HG02642 (cell line): ENCODE results near the gene PSMG3.

ENCODE experiments used
- ATAC-seq: cut with Tn5 transposase; IDR thresholded peaks from one replicate; pipeline ENCODE4 v1.9.1; 2021; ENCODE audit warnings: mild to moderate bottlenecking; ENCODE audit not compliant: unreplicated experiment, poor library complexity

PSMG3 gene

DNA sequence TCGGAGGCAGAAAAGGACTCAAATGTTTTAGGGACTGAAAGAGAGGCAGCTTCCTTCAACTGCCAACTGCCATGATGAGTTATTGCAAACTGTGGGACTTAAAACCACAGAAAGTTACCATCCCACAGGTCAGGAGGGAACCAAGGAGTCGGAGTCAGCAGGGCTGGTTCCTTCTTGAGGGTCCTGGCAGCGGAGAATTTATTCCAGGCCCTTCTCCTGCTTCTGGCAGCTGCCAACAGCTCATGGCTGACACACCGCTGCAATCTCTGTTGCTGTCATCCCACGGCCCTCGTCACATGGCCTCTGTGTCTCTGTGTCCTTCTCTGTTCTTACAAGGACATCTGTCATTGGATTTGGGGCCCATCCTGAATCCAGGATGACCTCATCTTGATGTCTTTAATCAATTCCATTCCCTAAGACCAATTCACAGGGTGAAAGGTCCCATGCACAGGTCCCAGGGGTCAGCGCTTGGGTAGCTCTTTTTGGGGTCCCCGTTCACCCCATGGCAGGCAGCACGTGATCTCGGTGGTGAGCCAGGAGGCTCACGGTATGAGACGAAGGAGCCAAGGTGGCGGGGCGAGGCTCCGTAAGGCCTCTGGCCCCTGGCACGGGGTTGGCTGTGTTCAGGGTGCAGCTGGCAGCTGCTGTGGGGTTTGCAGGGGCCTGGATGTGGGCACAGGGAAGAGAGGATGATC lies 27.4 kb upstream of the PSMG3 start:
- no peak for ATAC-seq

- no peak for ATAC-seq
Measured at GRCh38 chr7:1596181-1597043, 26.6 kb upstream of the PSMG3 start.

- no peak for ATAC-seq
Measured at GRCh38 chr7:1595636-1596035, 25.8 kb upstream of the PSMG3 start.

DNA sequence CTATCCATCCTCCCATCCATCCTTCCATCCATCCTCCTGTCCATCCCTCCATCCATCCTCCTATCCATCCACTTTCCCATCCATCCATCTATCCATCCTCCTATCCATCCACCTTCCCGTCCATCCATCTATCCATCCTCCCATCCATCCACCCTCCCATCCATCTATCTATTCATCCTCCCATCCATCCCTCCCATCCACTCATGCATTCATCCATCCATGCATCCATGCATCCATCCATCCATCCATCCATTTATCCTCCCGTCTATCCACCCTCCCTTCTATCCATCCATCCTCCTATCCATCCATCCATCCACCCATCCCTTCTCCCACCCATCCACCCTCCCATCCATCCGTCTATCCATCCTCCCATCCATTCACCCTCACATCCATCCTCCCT lies 25.2 kb upstream of the PSMG3 start:
- no peak for ATAC-seq

DNA sequence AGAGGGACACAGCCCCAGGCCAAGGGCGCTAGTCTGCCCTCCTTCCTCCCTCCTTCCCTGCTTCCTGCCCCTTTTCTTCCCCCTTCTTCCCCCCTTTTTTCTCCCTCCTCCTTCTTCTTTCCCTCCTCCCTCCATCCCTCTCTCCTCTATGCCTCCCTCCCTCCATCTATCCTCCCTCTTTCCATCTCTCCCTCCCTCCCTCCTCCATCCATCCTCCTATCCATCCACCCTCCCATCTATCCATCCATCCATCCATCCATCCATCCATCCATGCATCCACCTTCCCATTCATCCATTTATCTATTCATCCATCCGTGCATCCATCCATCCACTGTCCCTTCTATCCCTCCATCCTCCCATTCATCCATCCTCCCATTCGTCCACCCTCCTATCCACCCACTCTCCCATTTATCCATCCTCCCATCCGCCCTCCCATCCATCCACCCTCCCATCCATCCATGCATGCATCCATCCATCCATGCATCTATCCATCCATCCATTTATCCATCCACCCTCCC lies 24.1 kb upstream of the PSMG3 start:
- no peak for ATAC-seq

DNA sequence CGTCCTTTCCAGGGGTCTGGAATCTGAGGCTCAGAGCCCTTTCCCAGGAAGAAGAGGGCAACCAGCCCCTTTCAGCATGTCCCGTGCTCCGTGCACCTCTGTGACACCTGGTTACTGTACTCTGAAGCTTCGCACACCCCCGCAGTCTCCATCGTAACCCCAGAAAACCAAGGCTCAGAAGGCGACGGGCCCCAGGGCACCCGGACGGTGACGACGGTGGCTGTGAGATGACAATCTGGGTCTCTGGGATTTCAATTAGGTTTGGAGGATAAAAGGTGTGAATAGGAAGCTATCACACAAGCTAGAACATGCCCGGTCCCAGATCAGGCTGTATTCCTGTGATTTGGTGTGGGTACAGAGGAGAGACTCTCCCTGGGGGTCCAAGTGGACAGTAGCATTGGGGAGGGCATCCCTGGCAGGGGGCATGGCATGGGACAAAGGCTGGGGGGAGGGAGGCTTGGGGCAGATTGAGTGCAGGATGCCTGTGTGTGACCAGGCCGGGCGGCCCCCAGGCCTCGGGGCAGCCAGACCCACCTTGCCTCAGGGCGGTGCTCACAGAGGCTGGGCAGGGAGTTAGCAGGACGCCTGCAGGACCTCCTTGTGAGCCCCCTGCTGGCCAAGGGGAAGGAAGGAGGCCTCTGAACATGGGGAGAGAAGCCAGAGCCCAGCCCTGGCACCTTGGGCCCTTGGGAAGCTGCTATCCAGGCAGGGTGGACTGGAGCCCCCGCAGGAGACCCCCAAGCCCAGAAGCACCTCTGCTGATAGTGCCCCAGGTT lies 23.4 kb upstream of the PSMG3 start:
- ATAC-seq, result no peak

DNA sequence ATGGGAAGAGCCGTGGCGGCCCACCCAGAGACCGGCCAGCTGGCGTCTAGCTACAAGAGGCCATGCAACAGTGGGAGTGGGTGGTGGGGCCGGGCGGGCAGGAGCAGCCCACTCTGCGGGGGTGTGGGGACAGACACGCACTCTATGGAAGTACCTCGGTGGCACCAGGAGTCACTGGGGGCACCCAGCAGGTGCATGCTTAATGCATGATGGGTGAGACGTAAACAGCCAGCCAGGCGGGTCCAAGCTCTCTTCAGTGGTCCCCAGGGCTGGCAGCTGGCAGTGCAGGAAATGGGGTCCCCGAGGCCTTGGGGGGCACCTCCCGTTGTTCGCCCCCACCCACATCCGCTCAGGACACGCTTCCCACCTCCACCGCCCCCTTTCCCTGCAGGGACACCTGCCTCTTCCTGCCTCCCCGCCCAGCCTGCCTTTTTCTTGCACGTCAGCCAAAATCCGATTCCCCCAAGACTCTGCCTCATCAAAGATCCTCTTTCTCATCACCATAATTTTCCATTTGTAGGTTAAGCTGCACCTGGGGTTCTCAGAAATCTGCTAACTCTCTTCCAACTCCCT lies 22.6 kb upstream of the PSMG3 start:
- ATAC-seq, result no peak

GRCh38 chr7:1591876-1592275 lies 22.0 kb upstream of the PSMG3 start:
- no peak for ATAC-seq

- ATAC-seq, result no peak
Measured at GRCh38 chr7:1591396-1591795, 21.6 kb upstream of the PSMG3 start.

GRCh38 chr7:1590887-1591286 lies 21.1 kb upstream of the PSMG3 start:
- no peak for ATAC-seq

GRCh38 chr7:1590476-1590875 lies 20.6 kb upstream of the PSMG3 start:
- ATAC-seq, result no peak

GRCh38 chr7:1588978-1589377 lies 19.1 kb upstream of the PSMG3 start:
- no peak for ATAC-seq

- no peak for ATAC-seq
Measured at GRCh38 chr7:1587738-1588137, 17.9 kb upstream of the PSMG3 start.

- no peak for ATAC-seq
Measured at GRCh38 chr7:1586827-1587705, 17.2 kb upstream of the PSMG3 start.

DNA sequence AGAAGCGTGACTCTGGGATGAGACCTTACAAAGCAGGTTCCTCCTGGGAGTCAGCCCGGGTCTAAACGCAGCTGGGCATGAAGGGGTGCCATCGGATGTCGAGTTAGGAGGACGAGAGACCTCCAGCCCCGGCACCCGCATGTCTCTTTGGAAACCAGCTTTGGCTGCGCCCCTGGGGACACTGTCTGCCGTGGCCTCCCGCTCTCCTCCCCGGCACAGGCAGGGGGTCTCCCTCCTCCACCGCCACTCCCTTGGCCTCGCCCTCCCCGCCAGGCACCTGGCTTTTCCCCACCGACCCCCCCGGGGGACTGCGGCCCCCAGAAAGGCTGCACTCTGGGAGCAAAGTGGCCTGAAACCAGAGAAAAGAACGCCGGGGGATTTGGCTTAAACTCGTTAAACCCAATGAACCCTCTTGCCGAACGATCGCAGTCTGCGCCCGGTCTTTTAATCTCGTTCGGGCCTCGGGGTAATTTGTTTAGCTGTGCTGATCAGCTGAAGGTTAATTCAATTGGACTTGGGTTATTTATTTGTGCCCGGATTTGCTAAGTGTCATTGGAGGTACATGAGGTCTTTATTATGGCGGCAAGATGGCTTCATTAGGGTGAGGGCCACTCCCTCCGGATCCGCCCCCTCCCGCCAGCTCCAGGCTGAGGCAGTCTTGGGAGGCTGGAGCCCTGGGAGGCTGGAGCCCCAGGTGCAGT lies 16.4 kb upstream of the PSMG3 start:
- no peak for ATAC-seq

DNA sequence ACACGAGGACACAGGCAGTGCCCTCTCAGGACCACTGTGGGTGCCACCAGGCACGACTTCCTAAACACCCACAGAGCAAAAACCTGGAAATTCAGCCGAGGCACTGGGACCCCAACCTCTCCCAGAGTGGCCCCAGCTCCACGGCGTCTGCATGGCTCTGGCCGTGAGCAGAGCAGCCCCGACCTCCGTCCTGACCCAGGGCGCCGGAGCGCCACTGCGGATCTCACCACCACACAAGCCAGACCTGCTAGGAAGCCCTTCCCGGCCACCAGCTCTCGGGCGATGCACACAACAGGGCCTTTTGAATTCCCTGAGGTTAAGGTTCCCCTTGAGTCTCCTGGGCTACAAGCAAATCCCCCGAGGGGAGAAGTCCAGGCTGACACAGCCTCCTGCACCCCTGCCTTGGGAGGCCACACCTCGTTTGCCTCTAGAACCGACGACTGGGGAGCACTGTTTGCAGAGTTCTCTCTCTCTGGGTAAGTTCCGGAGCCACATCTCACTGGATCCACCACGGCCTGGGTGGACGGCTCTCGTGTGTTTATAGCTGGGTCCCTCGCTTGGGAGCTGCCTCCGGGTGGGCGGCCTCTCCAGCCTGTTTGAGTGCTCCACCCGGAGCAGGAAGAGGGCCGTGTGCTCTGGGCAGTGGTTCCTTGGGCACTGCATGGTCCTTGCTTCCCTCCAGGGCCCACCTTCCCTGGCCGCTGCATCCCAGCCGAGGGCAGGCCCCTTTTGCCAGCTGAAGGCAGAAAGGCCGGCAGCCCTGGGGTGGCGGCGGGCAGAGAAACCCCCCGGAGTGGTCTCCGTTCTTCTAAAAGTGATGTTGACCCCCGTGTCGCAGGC lies 15.5 kb upstream of the PSMG3 start:
- ATAC-seq, result no peak

DNA sequence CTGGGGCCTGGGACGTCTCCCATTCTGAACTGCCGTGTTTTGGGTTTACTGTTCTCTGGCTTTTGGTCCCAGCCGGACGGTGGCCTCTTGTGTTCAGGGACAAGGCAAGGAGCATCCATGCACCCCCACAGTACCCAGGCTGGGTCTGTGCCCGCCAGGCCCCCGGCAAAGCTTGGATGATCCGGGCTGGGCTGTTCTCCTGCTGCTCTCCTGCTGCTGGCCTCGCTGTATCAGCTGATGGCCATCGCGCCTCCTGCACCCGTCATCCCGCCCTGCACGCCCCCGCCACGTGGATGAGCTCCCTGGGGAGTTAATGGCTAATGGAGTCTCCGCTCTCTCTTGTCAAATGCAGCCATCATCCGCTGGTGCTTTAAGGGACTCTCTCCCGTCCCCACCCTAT lies 14.9 kb upstream of the PSMG3 start:
- ATAC-seq, result no peak
